Lung (tissue), 12 donors: ENCODE data around the gene MSRB2. TPM values are rescaled to one million over a fixed set of nuclear protein-coding genes. Genes with fewer than 3 reads are reported as not detected.
A peak's percentile ranks its signal among the peaks of the same experiment; 100 is the strongest.
"Not testable (repeated sequence)": the region's sequence is repeated elsewhere in the genome, so short reads cannot be mapped to it uniquely, and the experiment has no call there.

Experiments used
- ATAC-seq: fragments of 200-7000 bp; cut with Tn5 transposase; one replicate; pipeline ENCODE4 v1.9.1; 2020; ENCODE audit warnings: moderate number of reproducible peaks; ENCODE audit not compliant: insufficient read depth, low FRiP score
- DNase-seq, 3 donors: peaks; one replicate each; pipeline ENCODE4 v3.0.0-alpha.2; 2013 to 2017
- H3K27ac ChIP-seq, 2 donors: one replicate each; pipeline ENCODE4 v1.5.1; 2013; ENCODE audit warnings: mild to moderate bottlenecking in 2 of 2, moderate library complexity in 2 of 2, control low read depth in 1 of 2, inconsistent platforms in 1 of 2, low read depth in 1 of 2, low read length in 1 of 2
- H3K27me3 ChIP-seq, 3 donors: one replicate each; pipeline ENCODE4 v1.5.1; 2013; ENCODE audit warnings: low read length in 2 of 3; ENCODE audit not compliant: control insufficient read depth in 3 of 3, insufficient read depth in 3 of 3
- H3K36me3 ChIP-seq, 4 donors: one replicate each; pipeline ENCODE4 v1.5.1; 2013; ENCODE audit warnings: low read length in 4 of 4, mild to moderate bottlenecking in 1 of 4, moderate library complexity in 1 of 4; ENCODE audit not compliant: control insufficient read depth in 4 of 4, insufficient read depth in 4 of 4
- H3K4me1 ChIP-seq, 5 donors: one replicate each; pipeline ENCODE4 v1.5.1; 2013; ENCODE audit warnings: low read length in 5 of 5, mild to moderate bottlenecking in 2 of 5, moderate library complexity in 1 of 5; ENCODE audit not compliant: control insufficient read depth in 5 of 5, insufficient read depth in 5 of 5
- H3K4me3 ChIP-seq: one replicate; pipeline ENCODE4 v1.5.1; 2013; ENCODE audit warnings: mild to moderate bottlenecking, control low read depth, moderate library complexity
- H3K9ac ChIP-seq, 2 donors: one replicate each; pipeline ENCODE4 v1.5.1; 2013; ENCODE audit warnings: low read length in 2 of 2, control low read depth in 1 of 2; ENCODE audit not compliant: insufficient read depth in 1 of 2
- H3K9me3 ChIP-seq, 4 donors: one replicate each; pipeline ENCODE4 v1.5.1; 2013; ENCODE audit warnings: low read length in 3 of 4, mild to moderate bottlenecking in 1 of 4, moderate library complexity in 1 of 4; ENCODE audit not compliant: control insufficient read depth in 4 of 4, insufficient read depth in 3 of 4
- CTCF ChIP-seq: IDR thresholded peaks from 2 replicates; pipeline ENCODE4 v1.5.1; 2012; ENCODE audit warnings: mild to moderate bottlenecking; ENCODE audit errors: control extremely low read depth, extremely low read depth
- WGBS, 2 donors: extraction: QIAGEN DNeasy Blood & Tissue Kit; methylation state at CpG; one replicate each; pipeline ENCODE4 v1.1.7; 2013; 5-methylcytosine and 5-hydroxymethylcytosine counted together
- polyA plus RNA-seq, 2 donors: library from polyadenylated mRNA; stranded (reverse); fragments of 200-250 nt; gene quantifications; one replicate each; pipeline ENCODE4 v1.2.1, GENCODE V29; 2013
- total RNA-seq, 2 donors: library from RNA; depleted of rRNA in 1 of 2; stranded (reverse); fragments of >200 nt in 1 of 2; gene quantifications; one replicate each; pipeline ENCODE4 v1.2.1, GENCODE V29; 2014 to 2021
- donor health status: control.
- donor health status: control.
- donor health status: Bipolar disorder and iron deficiency.
- donor health status: healthy.
- donor health status: DM: yes; HTN: yes; CAD: no.

MSRB2 gene
- total and polyA plus RNA-seq, 4 donors: 15.6 to 27.1 (median 20.5) TPM

GRCh38 chr10:23067939-23068775 lies 27.2 kb upstream of the MSRB2 start:
- TF ChIP-seq CTCF: peak; percentile 53
- Histone ChIP-seq H3K27ac (no peak overlapping the region), H3K9ac (no peak overlapping the region), H3K4me3 (no peak overlapping the region), H3K9me3 (no peaks in the 10 kb centered on the region), H3K27me3 (no peaks in the 10 kb centered on the region), H3K36me3 (no peaks in the 10 kb centered on the region), H3K4me1 (peaks cover 2 to 14% (median 3%) of the 10 kb centered on the region in 5 donors)
- DNase-seq: peak; percentile 73 to 80 (median 77)
- ATAC-seq: no peak
- 52 to 53% methylated on average over 16 of the region's 16 CpGs for WGBS, 2 donors

GRCh38 chr10:23069019-23069815 lies 26.2 kb upstream of the MSRB2 start:
- H3K27me3 ChIP-seq: no peaks in the 10 kb centered on the region
- TF ChIP-seq CTCF: no peak
- ATAC-seq: no peak
- WGBS, 2 donors: 80 to 88% methylated on average over 10 of the region's 10 CpGs
- no peaks in the 10 kb centered on the region for H3K9me3 ChIP-seq
- DNase-seq: no peak
- H3K27ac ChIP-seq: no peak overlapping the region
- peaks cover 0 to 8% (median 3%) of the 10 kb centered on the region in 5 donors for H3K4me1 ChIP-seq
- H3K4me3 ChIP-seq: no peak overlapping the region
- H3K36me3 ChIP-seq: no peaks in the 10 kb centered on the region
- H3K9ac ChIP-seq: no peak overlapping the region

- WGBS, 2 donors: 86 to 93% methylated on average over 12 of the region's 12 CpGs
- H3K4me1 ChIP-seq, H3K36me3 ChIP-seq, H3K27me3 ChIP-seq, ATAC-seq, H3K27ac ChIP-seq, DNase-seq, H3K9ac ChIP-seq, H3K9me3 ChIP-seq, H3K4me3 ChIP-seq: not testable (repeated sequence)
Measured at GRCh38 chr10:23070092-23070912, 25.1 kb upstream of the MSRB2 start.
